A549 (cell line): Measurements from ENCODE around the gene GSDMA.

Source experiments
- CTCF ChIP-seq: fragments of >200 bp; sonication (Bioruptor Twin); formaldehyde crosslinking; IDR thresholded peaks from 3 replicates; pipeline ENCODE4 v1.5.1; 2016
- EHMT2 ChIP-seq: fragments of 200-600 bp; sonication (generic); IDR thresholded peaks from 2 replicates; pipeline ENCODE4 v1.6.1; 2016; ENCODE audit warnings: antibody characterized with exemption, low read depth, mild to moderate bottlenecking, moderate library complexity
- EP300 ChIP-seq, 2 experiments: fragments of >200 bp; sonication (Bioruptor Twin); formaldehyde crosslinking; IDR thresholded peaks; 2 replicates in 1 of 2; 3 replicates in 1 of 2; pipeline ENCODE4 v1.6.1; 2016 to 2017
- HEYL ChIP-seq: fragments of 250-450 bp; sonication (Bioruptor Pico); IDR thresholded peaks from 2 replicates; pipeline ENCODE4 v1.8.0; 2021; ENCODE audit warnings: mild to moderate bottlenecking, moderate library complexity
- HOXA7 ChIP-seq: fragments of 250-450 bp; sonication (Bioruptor Pico); IDR thresholded peaks from 2 replicates; pipeline ENCODE4 v1.5.0; 2020; ENCODE audit warnings: mild to moderate bottlenecking, moderate library complexity
- JUNB ChIP-seq: fragments of >200 bp; sonication (Bioruptor Twin); formaldehyde crosslinking; IDR thresholded peaks from 2 replicates; pipeline ENCODE4 v1.6.1; 2016
- POLR2A ChIP-seq: IDR thresholded peaks from 2 replicates; pipeline ENCODE4 v1.6.1; 2012; ENCODE audit warnings: mild to moderate bottlenecking, low read length
- ZC3H11A ChIP-seq: fragments of 450-650 bp; IDR thresholded peaks from 2 replicates; pipeline ENCODE4 v1.6.1; 2014; ENCODE audit warnings: antibody characterized with exemption, mild to moderate bottlenecking
- ZFP36 ChIP-seq: fragments of 450-650 bp; IDR thresholded peaks from 2 replicates; pipeline ENCODE4 v1.6.1; 2014; ENCODE audit warnings: borderline replicate concordance; ENCODE audit not compliant: partially characterized antibody
- ZNF302 ChIP-seq: fragments of 250-450 bp; sonication (Bioruptor Pico); IDR thresholded peaks from 2 replicates; pipeline ENCODE4 v1.9.0; 2021; ENCODE audit warnings: inconsistent platforms, mild to moderate bottlenecking, moderate library complexity
- ZSCAN20 ChIP-seq: fragments of 250-450 bp; sonication (Bioruptor Pico); IDR thresholded peaks from 2 replicates; pipeline ENCODE4 v1.8.0; 2022; ENCODE audit warnings: mild to moderate bottlenecking, moderate library complexity
- TF ChIP-seq, protein P1 (sequence below): fragments of 250-450 bp; sonication (Bioruptor Pico); IDR thresholded peaks from 2 replicates; pipeline ENCODE4 v1.5.0; 2021; ENCODE audit warnings: mild to moderate bottlenecking, moderate library complexity, borderline replicate concordance
- TF ChIP-seq, protein P2 (sequence below): IDR thresholded peaks from 2 replicates; pipeline ENCODE4 v1.6.1; 2012

GRCh38 chr17:39988206-39988810 is 25.5 kb downstream of the GSDMA start:
- TF ChIP-seq HOXA7 (CRISPR knock-in tag) (no peak), CTCF (no peak), ZFP36 (no peak), POLR2A (no peak), JUNB (no peak), ZSCAN20 (no peak), HEYL (CRISPR knock-in tag) (no peak), ZNF302 (no peak), EP300 (IDR thresholded peaks at IDR 0.05) (no peak), ZC3H11A (no peak), EHMT2 (no peak)
- TF ChIP-seq, protein P1, sequence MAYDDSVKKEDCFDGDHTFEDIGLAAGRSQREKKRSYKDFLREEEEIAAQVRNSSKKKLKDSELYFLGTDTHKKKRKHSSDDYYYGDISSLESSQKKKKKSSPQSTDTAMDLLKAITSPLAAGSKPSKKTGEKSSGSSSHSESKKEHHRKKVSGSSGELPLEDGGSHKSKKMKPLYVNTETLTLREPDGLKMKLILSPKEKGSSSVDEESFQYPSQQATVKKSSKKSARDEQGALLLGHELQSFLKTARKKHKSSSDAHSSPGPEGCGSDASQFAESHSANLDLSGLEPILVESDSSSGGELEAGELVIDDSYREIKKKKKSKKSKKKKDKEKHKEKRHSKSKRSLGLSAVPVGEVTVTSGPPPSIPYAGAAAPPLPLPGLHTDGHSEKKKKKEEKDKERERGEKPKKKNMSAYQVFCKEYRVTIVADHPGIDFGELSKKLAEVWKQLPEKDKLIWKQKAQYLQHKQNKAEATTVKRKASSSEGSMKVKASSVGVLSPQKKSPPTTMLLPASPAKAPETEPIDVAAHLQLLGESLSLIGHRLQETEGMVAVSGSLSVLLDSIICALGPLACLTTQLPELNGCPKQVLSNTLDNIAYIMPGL = no peak
- TF ChIP-seq, protein P2, sequence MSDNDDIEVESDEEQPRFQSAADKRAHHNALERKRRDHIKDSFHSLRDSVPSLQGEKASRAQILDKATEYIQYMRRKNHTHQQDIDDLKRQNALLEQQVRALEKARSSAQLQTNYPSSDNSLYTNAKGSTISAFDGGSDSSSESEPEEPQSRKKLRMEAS = no peak
